Stimulated activated CD8-positive, alpha-beta memory T cell treated with anti-CD3 and anti-CD28 coated beads, Interleukin-2, amount 100 ng/mL, for 48 hours (primary cell): ENCODE data around the gene CAMTA1.

Source experiments
- DNase-seq, 2 donors: peaks; one replicate each; pipeline ENCODE4 v3.0.0-alpha.2; 2020; ENCODE audit warnings: low read depth in 2 of 2

The CAMTA1 gene

DNA sequence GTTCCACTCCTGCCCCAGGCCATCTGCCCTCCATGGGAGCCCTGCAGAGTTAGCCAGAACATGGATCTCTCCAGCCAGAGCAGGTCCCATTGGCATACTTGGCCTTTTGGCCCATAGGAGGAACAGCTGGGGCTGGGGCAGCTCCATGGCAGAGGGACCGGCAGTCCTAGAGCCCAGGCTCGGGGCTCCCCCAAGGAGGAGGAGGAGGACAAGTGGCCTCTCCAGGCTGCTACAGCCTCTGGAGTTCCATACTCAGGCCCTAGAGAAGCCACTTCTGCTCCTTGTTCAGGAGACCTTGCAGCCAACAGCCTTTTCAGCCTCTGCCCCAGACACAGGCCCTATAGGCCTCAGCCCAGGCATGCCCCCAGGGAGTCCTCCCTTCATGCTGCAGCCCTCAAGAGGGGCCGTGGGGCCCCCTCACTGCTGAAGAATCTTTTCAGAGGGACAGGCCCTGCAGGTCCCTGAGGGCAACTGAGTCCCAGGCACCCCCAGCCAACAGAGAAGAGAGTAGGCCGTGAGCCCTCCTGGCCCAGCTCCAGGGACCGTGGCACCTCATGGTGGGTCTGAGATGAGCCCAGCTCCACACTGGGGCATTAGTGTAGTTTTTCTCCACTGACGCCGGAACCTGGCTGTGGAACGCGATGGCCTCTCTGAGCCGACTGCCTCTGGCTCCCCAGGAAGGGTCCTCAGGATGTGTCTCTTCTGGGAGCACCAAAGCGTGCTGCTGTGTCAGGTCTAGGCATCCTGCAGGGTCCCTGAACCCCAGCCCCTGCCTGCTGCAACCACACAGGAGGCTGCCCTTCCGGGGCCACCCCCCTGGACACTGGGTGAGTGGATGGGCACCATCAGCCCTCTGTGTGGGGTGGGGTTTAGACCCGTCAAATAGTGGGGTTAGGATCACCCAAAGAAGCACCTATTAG lies 688.2 kb downstream of the CAMTA1 start:
- no peak for DNase-seq

DNA sequence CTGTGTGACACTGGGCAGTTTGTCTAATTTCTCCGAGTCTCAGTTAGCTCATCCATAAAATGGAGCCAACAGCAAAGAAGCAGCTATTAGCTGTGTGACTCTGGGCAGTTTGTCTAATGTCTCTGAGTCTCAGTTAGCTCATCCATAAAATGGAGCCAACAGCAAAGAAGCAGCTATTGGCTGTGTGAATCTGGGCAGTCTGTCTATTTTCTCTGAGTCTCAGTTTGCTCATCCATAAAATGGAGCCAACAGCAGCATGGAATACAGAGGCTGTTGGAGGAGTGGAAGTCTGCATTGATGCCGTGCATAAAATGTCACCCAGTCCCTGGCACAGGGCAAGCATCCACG lies 688.9 kb downstream of the CAMTA1 start:
- no peak for DNase-seq

- no peak for DNase-seq
These were observed 689.7 kb downstream of the CAMTA1 start for GRCh38 chr1:7474786-7475502.

- no peak for DNase-seq
These were observed 690.4 kb downstream of the CAMTA1 start for GRCh38 chr1:7475691-7476090.

DNA sequence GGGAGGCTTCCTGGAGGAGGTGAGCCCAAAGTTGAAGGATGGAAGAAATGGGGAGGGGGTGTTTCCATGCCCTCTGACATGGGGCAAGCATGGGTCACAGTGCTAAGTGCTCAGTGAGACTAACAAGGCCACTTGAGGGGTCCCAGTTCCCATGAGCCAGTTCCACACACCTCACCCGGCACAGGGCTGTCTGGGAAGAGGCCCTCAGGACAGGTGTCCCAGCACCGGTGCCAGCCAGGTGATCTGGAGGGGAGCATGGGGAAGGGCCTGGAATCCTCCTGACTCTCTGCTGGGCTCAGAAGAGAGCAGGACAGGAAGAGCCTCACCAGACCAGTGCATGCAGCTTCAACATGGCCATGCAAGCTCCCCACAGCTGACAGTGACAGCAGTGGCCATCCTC lies 691.1 kb downstream of the CAMTA1 start:
- no peak for DNase-seq

- DNase-seq: no peak
These were observed 691.8 kb downstream of the CAMTA1 start for GRCh38 chr1:7476861-7477547.

DNA sequence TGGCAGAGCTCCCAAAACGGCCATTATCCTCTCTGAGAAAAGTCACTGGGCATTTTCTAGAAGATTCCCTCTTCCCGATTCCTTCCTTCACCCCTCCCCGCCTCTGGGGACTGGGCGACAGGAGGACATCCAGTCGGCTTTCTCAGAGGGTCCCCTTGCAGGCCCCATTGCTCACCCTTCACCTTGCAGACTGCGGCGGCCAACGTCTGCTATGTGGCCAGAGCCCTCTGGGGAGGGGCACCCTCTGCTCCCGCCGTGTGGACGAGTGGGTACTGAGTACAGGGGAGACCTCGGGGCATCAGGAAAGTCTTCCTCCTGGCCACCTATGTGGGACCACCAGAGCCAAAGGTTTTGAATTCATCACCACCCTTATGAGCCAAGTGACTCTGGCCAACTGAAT lies 692.3 kb downstream of the CAMTA1 start:
- no peak for DNase-seq

- no peak for DNase-seq
These were observed 693.0 kb downstream of the CAMTA1 start for GRCh38 chr1:7478142-7478790.

DNA sequence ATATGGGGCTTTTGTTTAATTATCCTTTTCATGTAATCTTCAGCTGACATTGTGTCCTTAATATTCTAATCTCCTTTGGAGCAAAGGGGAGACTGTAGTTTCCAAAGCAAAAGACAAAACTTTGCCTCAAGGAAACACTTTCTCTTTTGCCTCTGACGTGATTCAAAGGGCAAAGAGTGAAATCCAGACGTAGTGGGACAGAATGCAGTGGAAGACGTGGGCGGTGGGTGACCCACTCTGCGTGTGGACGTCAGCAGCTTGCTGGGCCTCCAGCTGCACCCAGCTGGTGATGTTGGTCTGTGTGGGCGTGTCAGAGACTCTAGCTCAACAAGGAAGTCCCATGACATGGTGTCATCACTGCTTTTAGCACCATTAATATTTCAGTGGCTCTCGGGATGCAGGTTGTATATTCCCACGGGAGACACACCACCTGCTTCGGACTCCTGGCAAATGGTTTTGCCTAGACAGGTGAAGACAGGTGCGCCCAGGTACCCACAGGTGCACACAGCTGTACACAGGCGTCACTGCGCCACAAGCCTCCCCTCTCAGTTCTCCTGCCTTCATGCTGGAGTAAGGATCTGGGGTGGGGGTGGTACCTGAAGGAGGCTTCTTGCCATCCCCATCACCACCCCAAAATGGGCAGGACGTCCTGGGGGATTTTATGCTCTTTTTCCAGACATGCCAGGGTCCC lies 693.7 kb downstream of the CAMTA1 start:
- DNase-seq: no peak

GRCh38 chr1:7479571-7479970 lies 694.3 kb downstream of the CAMTA1 start:
- no peak for DNase-seq

- DNase-seq: no peak
These were observed 695.9 kb downstream of the CAMTA1 start for GRCh38 chr1:7481194-7481593.

DNA sequence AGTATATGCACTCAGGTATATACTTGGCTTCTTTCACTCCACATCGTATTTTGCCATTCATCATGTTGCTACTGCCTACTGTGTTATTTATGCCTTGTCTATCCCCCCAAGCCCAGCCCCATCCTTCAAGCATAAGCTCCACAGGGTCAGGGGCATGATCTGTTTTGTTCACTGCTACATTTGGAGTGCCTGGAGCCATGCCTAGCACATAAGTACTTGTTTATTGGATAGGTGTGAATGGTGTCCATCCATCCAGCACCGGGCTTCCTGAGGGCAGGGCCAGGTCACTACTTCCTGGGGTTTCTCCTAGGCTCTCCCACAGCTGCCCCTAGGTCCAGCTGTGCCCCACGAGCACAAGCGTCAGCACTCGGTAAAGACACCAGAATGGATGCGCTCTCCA lies 696.8 kb downstream of the CAMTA1 start:
- DNase-seq: no peak

- DNase-seq: no peak
These were observed 697.7 kb downstream of the CAMTA1 start for GRCh38 chr1:7482772-7483495.

DNA sequence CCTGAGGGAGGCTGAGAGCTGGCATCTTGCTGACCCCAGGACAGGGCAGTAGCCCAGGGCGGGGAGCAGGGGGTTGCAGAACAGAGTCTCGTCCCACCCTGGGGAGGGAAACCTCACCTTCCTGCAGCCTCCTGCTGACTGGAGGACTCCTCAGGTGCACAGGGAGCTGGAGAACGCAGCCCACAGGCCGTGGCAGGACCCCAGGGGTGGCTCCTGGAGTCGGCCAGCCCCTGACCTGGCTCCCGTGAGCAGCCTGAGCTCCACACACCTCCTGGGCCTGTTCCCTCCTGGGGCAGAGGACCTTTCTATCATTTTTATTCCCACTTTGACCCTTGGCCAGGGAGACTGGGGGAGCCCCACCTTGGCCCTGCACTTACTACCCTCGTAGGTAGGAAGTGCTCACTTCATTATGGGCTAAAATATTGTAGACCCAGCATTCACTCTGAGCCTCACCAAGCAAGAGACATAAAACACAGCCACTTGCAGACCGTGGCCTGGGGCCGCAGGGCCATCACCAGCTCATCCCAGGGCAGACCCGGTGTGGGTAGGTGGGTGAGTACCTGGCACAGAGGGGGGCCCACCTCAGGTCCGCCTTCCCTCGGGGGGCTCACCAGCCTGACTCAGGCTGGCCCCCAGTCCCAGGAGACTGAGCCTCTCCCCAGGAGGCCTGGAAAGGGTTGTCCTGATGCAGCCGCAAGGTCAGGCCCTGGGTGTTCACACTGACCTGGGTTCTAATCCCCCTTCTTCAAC lies 698.6 kb downstream of the CAMTA1 start:
- no peak for DNase-seq

DNA sequence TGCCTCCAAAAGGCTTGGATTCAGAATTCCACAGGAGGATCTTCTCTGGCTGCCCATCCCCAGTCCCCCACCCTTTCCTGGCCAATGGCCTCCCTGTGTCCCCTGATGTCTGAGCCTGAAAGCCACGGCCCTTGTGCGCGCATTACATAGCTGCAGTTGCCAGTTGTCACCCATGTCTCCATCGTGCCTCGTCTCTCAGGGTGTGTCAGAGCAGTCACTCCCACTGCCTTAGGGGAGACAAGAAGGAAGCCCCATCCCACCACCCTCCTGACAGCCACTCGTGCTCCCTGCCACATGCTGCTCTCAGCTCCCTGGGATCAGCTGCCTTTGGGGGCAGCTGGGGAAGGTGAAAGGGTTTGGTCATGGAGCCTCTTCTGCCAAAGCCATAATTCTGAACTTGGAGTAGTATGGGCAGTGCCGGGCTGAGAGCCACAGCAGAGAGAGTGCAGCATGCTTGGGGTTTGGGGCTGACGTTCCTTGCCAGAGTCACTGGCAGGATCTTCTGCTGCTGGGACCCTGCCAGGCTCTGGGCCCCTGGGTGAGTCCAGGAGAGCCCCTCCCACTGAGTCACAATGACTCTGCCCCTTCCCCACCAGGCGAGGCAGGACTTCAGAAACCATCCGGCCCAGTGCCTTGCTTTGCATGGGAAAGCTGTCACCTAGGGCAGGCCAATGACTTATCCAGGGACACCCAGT lies 700.0 kb downstream of the CAMTA1 start:
- DNase-seq: no peak

- DNase-seq: no peak
These were observed 700.6 kb downstream of the CAMTA1 start for GRCh38 chr1:7485826-7486225.

GRCh38 chr1:7487766-7488474 lies 702.7 kb downstream of the CAMTA1 start:
- no peak for DNase-seq

DNA sequence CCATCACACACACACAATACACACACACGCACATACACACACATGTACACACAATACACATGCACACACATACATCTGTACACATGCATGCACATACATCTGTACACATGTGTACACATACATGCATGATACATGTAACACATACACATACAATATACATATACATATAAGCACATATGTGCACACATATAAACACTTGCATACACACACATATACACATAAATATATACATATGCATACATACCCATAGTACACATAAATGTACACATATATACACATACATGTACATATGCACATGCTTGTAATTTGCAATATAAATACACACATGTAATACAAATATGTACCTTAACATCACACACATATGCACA lies 703.2 kb downstream of the CAMTA1 start:
- no peak for DNase-seq

DNA sequence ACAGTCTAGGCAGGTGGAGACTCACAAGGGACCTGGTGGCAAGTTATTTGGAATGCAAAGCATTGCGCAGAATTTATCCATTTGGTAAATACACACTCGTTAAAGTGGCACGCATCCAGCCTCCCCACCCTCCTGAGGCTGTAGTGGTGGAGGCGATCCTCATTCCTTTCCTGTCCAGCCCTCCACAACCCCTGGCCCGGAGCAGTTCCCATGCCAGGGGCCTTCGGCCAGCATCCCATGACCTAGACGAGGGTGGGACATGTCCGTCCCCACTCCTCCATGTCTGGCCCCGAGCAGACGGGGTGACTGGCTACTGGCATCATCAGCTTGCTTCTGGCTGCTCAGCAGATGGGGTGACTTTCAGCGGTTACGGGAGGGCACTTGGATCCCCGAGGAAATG lies 704.3 kb downstream of the CAMTA1 start:
- no peak for DNase-seq
